H1 (cell line): ENCODE data around the gene RASSF9. TPM values are rescaled to one million over a fixed set of nuclear protein-coding genes. Genes with fewer than 3 reads are reported as not detected.

Source experiments
- ATF3 ChIP-seq: IDR thresholded peaks from 2 replicates; pipeline ENCODE4 v1.6.1; 2011; ENCODE audit warnings: low read depth, mild to moderate bottlenecking, low read length; ENCODE audit not compliant: insufficient read depth
- BCL11A ChIP-seq, 2 experiments: IDR thresholded peaks; one replicate each; pipeline ENCODE4 v1.6.1; 2011; ENCODE audit warnings: low read depth in 2 of 2, low read length in 2 of 2, mild to moderate bottlenecking in 2 of 2
- BRCA1 ChIP-seq: IDR thresholded peaks from 2 replicates; pipeline ENCODE4 v1.6.1; 2012; ENCODE audit warnings: low read depth, low read length, improper control_type of control experiment
- CTBP2 ChIP-seq: IDR thresholded peaks from 2 replicates; pipeline ENCODE4 v1.7.0; 2011; ENCODE audit warnings: borderline replicate concordance, mild to moderate bottlenecking, moderate library complexity, mixed read lengths, low read length; ENCODE audit not compliant: insufficient read depth, insufficient read length
- CTCF ChIP-seq, 3 experiments: IDR thresholded peaks; 1 replicate in 2 of 3; 2 replicates in 1 of 3; pipeline versions ENCODE4 v1.5.1 to v1.6.1; 2011; ENCODE audit warnings: low read length in 3 of 3, mild to moderate bottlenecking in 3 of 3, inconsistent platforms in 2 of 3, low read depth in 1 of 3, moderate library complexity in 1 of 3; ENCODE audit not compliant: insufficient read depth in 1 of 3; ENCODE audit errors: control extremely low read depth in 1 of 3
- FOSL1 ChIP-seq: IDR thresholded peaks from 2 replicates; pipeline ENCODE4 v1.6.1; 2011; ENCODE audit warnings: mild to moderate bottlenecking, low read depth, low read length, moderate library complexity; ENCODE audit not compliant: insufficient read depth
- GABPA ChIP-seq: IDR thresholded peaks from 2 replicates; pipeline ENCODE4 v1.6.1; 2011; ENCODE audit warnings: mild to moderate bottlenecking, low read length, moderate library complexity, borderline replicate concordance; ENCODE audit not compliant: insufficient read depth
- POU5F1 ChIP-seq: IDR thresholded peaks from 2 replicates; pipeline ENCODE4 v1.6.1; 2011; ENCODE audit warnings: low read depth, mild to moderate bottlenecking, low read length, moderate library complexity
- RBBP5 ChIP-seq: IDR thresholded peaks from 2 replicates; pipeline ENCODE4 v1.7.1; 2012; ENCODE audit warnings: low read depth, mild to moderate bottlenecking, inconsistent platforms, low read length, moderate library complexity, borderline replicate concordance
- RFX5 ChIP-seq: IDR thresholded peaks from 2 replicates; pipeline ENCODE4 v1.6.1; 2011; ENCODE audit warnings: low read depth, low read length, improper control_type of control experiment, borderline replicate concordance
- SAP30 ChIP-seq: fragments of 300-600 bp; sonication (generic); IDR thresholded peaks from 2 replicates; pipeline ENCODE4 v1.7.1; 2012; ENCODE audit warnings: low read length, moderate library complexity, mild to moderate bottlenecking, inconsistent platforms; ENCODE audit not compliant: insufficient read depth, insufficient replicate concordance
- SIX5 ChIP-seq: IDR thresholded peaks from 2 replicates; pipeline ENCODE4 v1.6.1; 2011; ENCODE audit warnings: mild to moderate bottlenecking, low read depth, low read length
- SP4 ChIP-seq: IDR thresholded peaks from 2 replicates; pipeline ENCODE4 v1.6.1; 2012; ENCODE audit warnings: low read length, inconsistent platforms
- SUZ12 ChIP-seq: fragments of 200-600 bp; sonication (generic); IDR thresholded peaks from 2 replicates; pipeline ENCODE4 v1.6.1; 2012; ENCODE audit warnings: mild to moderate bottlenecking, inconsistent platforms, low read length, moderate library complexity, mixed read lengths
- TCF12 ChIP-seq: IDR thresholded peaks from 2 replicates; pipeline ENCODE4 v1.6.1; 2011; ENCODE audit warnings: low read depth, mild to moderate bottlenecking, low read length
- polyA plus RNA-seq, 7 experiments: library from polyadenylated mRNA; depleted of rRNA in 3 of 7; stranded (reverse) in 5 of 7; unstranded in 2 of 7; fragments of >200 nt in 5 of 7; fragments of 200-250 nt in 2 of 7; gene quantifications; 1 replicate in 5 of 7; 2 replicates in 1 of 7; 4 replicates in 1 of 7; pipeline versions ENCODE4 v1.2.1 to v1.2.3, GENCODE V29; 2011 to 2013; ENCODE audit warnings: missing spikeins in 2 of 7, mixed read lengths in 2 of 7
- total RNA-seq: library from RNA; stranded (reverse); fragmentation: NEBNext Ultra II Directional; extraction: Animal tissue kit (Norgen Biotek cat#: 25700); gene quantifications from 2 replicates; pipeline ENCODE4 v1.2.1, GENCODE V29; 2021
- TF ChIP-seq, protein P1 (sequence below): IDR thresholded peaks from 2 replicates; pipeline ENCODE4 v1.6.1; 2012; ENCODE audit warnings: low read length, inconsistent platforms

RASSF9 gene
- total and polyA plus RNA-seq, 2 of the 8 experiments (the other 6 are each of a cell fraction or from before 2014, with no cell fraction given), result 0.06 to 0.39 TPM

- TF ChIP-seq FOSL1 (no peak), RFX5 (no peak), BCL11A (IDR thresholded peaks at IDR 0.05; ENCODE audit: low read depth in 2 of 2, low read length in 2 of 2) (no peak), GABPA (no peak), SIX5 (no peak), TCF12 (no peak), SAP30 (no peak), SP4 (no peak), RBBP5 (no peak), BRCA1 (no peak), ATF3 (no peak), SUZ12 (no peak), CTCF (IDR thresholded peaks at IDR 0.05; ENCODE audit: control extremely low read depth in 1 of 3, insufficient read depth in 1 of 3, low read depth in 1 of 3, low read length in 3 of 3) (no peak), POU5F1 (no peak), CTBP2 (no peak)
- TF ChIP-seq, protein P1, sequence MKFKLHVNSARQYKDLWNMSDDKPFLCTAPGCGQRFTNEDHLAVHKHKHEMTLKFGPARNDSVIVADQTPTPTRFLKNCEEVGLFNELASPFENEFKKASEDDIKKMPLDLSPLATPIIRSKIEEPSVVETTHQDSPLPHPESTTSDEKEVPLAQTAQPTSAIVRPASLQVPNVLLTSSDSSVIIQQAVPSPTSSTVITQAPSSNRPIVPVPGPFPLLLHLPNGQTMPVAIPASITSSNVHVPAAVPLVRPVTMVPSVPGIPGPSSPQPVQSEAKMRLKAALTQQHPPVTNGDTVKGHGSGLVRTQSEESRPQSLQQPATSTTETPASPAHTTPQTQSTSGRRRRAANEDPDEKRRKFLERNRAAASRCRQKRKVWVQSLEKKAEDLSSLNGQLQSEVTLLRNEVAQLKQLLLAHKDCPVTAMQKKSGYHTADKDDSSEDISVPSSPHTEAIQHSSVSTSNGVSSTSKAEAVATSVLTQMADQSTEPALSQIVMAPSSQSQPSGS, result no peak
These were observed 2.6 kb downstream of the RASSF9 start (continued) for GRCh38 chr12:85833579-85833978.
